Upper lobe of left lung (tissue), 6 donors: ENCODE data around the gene RBM19. TPM values are rescaled to one million over a fixed set of nuclear protein-coding genes. Genes with fewer than 3 reads are reported as not detected.

ENCODE experiments used
- ATAC-seq, 2 donors: fragments of 200-7000 bp; cut with Tn5 transposase; one replicate each; pipeline ENCODE4 v1.9.1; 2022; ENCODE audit warnings: mild to moderate bottlenecking in 2 of 2, moderate library complexity in 2 of 2; ENCODE audit not compliant: low FRiP score in 2 of 2
- DNase-seq, 2 donors: peaks; one replicate each; pipeline ENCODE4 v3.0.0-alpha.2; 2019 to 2020
- H3K27ac ChIP-seq, 4 donors: fragments of 200-600 bp; sonication (generic); one replicate each; pipeline ENCODE4 v1.5.1; 2016 to 2019
- H3K27me3 ChIP-seq, 4 donors: fragments of 200-600 bp; sonication (generic); one replicate each; pipeline ENCODE4 v1.5.1; 2017 to 2019
- H3K36me3 ChIP-seq, 4 donors: fragments of 200-600 bp; sonication (generic); one replicate each; pipeline ENCODE4 v1.5.1; 2016 to 2019
- H3K4me1 ChIP-seq, 4 donors: fragments of 200-600 bp; sonication (generic); one replicate each; pipeline ENCODE4 v1.5.1; 2018 to 2019
- H3K4me3 ChIP-seq, 4 donors: fragments of 200-600 bp; sonication (generic); one replicate each; pipeline ENCODE4 v1.5.1; 2017 to 2019; ENCODE audit warnings: mild to moderate bottlenecking in 2 of 4, moderate library complexity in 1 of 4
- H3K9me3 ChIP-seq, 4 donors: fragments of 200-600 bp; sonication (generic); one replicate each; pipeline ENCODE4 v1.5.1; 2018 to 2019
- CTCF ChIP-seq, 6 experiments: fragments of 450-650 bp in 4 of 6; fragments of 200-600 bp in 2 of 6; sonication (generic) in 2 of 6; IDR thresholded peaks; one replicate each; pipeline ENCODE4 v1.5.1; 2016 to 2019; ENCODE audit warnings: antibody characterized with exemption in 6 of 6
- EP300 ChIP-seq, 4 donors: sonication (generic); formaldehyde crosslinking; IDR thresholded peaks; one replicate each; pipeline ENCODE4 v1.5.1; 2017; ENCODE audit warnings: antibody characterized with exemption in 4 of 4, control low read depth in 2 of 4
- POLR2A ChIP-seq, 4 donors: fragments of 450-650 bp; IDR thresholded peaks; one replicate each; pipeline ENCODE4 v1.5.1; 2016 to 2017; ENCODE audit warnings: antibody characterized with exemption in 4 of 4, mild to moderate bottlenecking in 2 of 4
- POLR2AphosphoS5 ChIP-seq, 2 donors: sonication (generic); formaldehyde crosslinking; IDR thresholded peaks; one replicate each; pipeline ENCODE4 v1.5.1; 2017; ENCODE audit warnings: antibody characterized with exemption in 2 of 2
- WGBS, 2 donors: methylation state at CpG; one replicate each; pipeline ENCODE4 v1.1.5; 2017 to 2018; 5-methylcytosine and 5-hydroxymethylcytosine counted together
- total RNA-seq, 6 donors: library from RNA; depleted of rRNA in 4 of 6; stranded (reverse); fragments of >200 nt in 4 of 6; gene quantifications; one replicate each; pipeline versions ENCODE4 v1.1.0 to v1.2.1, GENCODE V29; 2016 to 2021
- donor health status: DM: no; HTN: no; CAD: no; lungs with moderate emphysema.
- donor health status: DM: no; HTN: yes; CAD: no; lungs with severe emphysema.

RBM19 gene
- total RNA-seq, 6 donors from 2014 or later, result 25.5 to 131 (median 39.9) TPM

DNA sequence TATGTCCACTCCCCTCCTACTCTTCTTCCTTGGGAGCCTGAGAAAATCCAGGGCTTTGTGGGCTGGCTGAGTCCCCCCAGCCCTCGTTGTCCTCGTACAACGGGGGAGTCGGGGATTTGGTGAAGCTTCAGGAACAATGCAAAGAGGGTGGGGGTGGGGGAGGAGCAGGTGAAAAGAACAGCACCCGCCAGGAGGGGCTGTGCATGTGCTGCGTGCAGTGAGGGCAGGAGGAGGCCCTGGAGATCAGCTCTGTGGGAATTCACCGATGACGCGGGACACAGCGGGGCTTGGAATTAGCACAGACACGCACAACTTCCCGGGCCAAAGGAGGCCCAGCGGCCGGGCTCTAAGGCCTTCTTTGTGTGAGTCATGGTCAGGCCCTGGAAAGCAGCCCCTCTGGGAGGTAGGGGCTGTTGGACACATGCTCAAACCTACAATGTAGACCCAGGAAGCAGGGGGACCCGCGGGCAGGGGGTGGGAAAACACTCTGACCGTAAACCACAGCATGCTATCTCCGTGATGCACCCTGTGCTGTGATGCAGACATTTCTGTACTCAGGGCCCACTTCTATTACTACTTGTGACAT lies 32.8 kb downstream of the RBM19 start:
- H3K36me3 ChIP-seq, result peaks cover 0 to 93% (median 39%) of the 10 kb centered on the region in 4 donors
- ATAC-seq, result no peak

GRCh38 chr12:113932381-113933196 lies 33.5 kb downstream of the RBM19 start:
- TF ChIP-seq CTCF (IDR thresholded peaks at IDR 0.05), result no peak
- no peak for TF ChIP-seq POLR2AphosphoS5 (IDR thresholded peaks at IDR 0.05)
- TF ChIP-seq POLR2A (IDR thresholded peaks at IDR 0.05), result no peak
- TF ChIP-seq EP300 (IDR thresholded peaks at IDR 0.05), result no peak
- H3K36me3 ChIP-seq, result peaks cover 0 to 89% (median 34%) of the 10 kb centered on the region in 4 donors
- H3K27ac ChIP-seq, result no peak overlapping the region
- H3K9me3 ChIP-seq, result no peaks in the 10 kb centered on the region
- ATAC-seq (peak in 1 of 2 donors; percentile 6), DNase-seq (no peak)
- H3K4me1 ChIP-seq, result no peaks in the 10 kb centered on the region
- H3K4me3 ChIP-seq, result no peak overlapping the region
- 68 to 90% methylated on average over 12 to 14 of the region's 14 CpGs for WGBS, 2 donors
- H3K27me3 ChIP-seq, result no peaks in the 10 kb centered on the region

More for the DNA sequence above, 32.8 kb downstream of the RBM19 start:
- no peaks in the 10 kb centered on the region for H3K27me3 ChIP-seq
- DNase-seq, result no peak
- no peaks in the 10 kb centered on the region for H3K4me1 ChIP-seq
- no peak overlapping the region for H3K27ac ChIP-seq
- H3K4me3 ChIP-seq, result no peak overlapping the region
- WGBS, 2 donors, result 82 to 85% methylated on average over 14 to 18 of the region's 18 CpGs
- H3K9me3 ChIP-seq, result no peaks in the 10 kb centered on the region
- TF ChIP-seq CTCF (IDR thresholded peaks at IDR 0.05), result no peak
- TF ChIP-seq POLR2A (IDR thresholded peaks at IDR 0.05), result no peak
- TF ChIP-seq POLR2AphosphoS5 (IDR thresholded peaks at IDR 0.05), result no peak
- no peak for TF ChIP-seq EP300 (IDR thresholded peaks at IDR 0.05)

- H3K27me3 ChIP-seq, result no peaks in the 10 kb centered on the region
- no peak for DNase-seq
- H3K27ac ChIP-seq, result no peak overlapping the region
- no peaks in the 10 kb centered on the region for H3K9me3 ChIP-seq
- ATAC-seq, result no peak
- no peaks in the 10 kb centered on the region for H3K4me1 ChIP-seq
- H3K36me3 ChIP-seq, result peaks cover 0 to 86% (median 32%) of the 10 kb centered on the region in 4 donors
- H3K4me3 ChIP-seq, result no peak overlapping the region
- TF ChIP-seq POLR2AphosphoS5 (IDR thresholded peaks at IDR 0.05), result no peak
- no peak for TF ChIP-seq EP300 (IDR thresholded peaks at IDR 0.05)
- no peak for TF ChIP-seq POLR2A (IDR thresholded peaks at IDR 0.05)
- no peak for TF ChIP-seq CTCF (IDR thresholded peaks at IDR 0.05)
- WGBS, 2 donors, result 97 to 98% methylated on average over 6 of the region's 6 CpGs
Observed at GRCh38 chr12:113931517-113931916, 34.6 kb downstream of the RBM19 start.

- Histone ChIP-seq H3K27me3 (no peaks in the 10 kb centered on the region), H3K27ac (no peak overlapping the region), H3K4me3 (no peak overlapping the region), H3K36me3 (peaks cover 9 to 86% (median 38%) of the 10 kb centered on the region in 4 donors), H3K4me1 (no peaks in the 10 kb centered on the region), H3K9me3 (no peaks in the 10 kb centered on the region)
- no peak for ATAC-seq
- no peak for DNase-seq
- 89 to 100% methylated on average over 1 to 4 of the region's 4 CpGs for WGBS, 2 donors
- TF ChIP-seq EP300 (IDR thresholded peaks at IDR 0.05) (no peak), POLR2A (IDR thresholded peaks at IDR 0.05) (no peak), CTCF (IDR thresholded peaks at IDR 0.05) (no peak), POLR2AphosphoS5 (IDR thresholded peaks at IDR 0.05) (no peak)
Observed at GRCh38 chr12:113930249-113930648, 35.9 kb downstream of the RBM19 start.
